ENCODE data around the gene RBKS. TPM values are rescaled to one million over a fixed set of nuclear protein-coding genes. Genes with fewer than 3 reads are reported as not detected.

The RBKS gene
- total RNA-seq, 1 experiment from 2014 or later, result 1.7 TPM

DNA sequence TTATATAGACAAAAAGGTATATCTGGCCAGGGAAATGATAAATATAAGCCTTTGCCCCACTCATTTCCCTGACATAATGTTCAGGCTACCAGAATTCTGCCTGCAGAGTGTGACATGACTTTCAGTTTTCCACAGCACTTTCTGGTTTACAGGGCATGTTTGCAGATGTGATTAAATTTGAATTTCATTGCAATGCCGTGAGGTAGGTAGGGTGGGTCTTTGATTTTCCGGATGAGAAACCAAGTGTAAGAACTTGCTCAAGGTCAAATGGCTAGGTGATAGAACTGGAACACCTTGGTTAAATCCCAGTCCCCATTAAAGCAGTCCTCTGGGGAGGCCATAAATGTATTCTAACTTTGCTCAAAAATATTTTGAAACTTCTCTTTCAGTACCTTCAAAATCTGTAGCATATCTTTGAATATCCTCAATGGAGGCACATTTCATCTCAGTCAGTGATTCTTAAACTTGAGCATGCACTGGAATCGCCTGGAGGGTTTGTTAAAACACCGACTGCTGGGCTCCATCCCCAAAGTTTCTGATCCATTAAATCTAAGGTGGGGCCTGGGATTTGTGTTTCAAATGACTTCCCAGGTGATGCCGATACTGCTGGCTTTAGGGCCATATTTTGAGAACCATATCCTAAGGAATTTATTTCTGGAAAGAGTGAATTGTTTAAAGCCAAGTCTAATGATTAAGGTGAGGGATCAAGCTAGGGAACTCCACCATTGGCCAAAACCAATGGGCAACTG is 83.7 kb downstream of the RBKS start:
- TF ChIP-seq ZBTB21 (CRISPR knock-in tag; IDR thresholded peaks at IDR 0.05; ENCODE audit: borderline replicate concordance), result no peak
- TF ChIP-seq, protein P1, sequence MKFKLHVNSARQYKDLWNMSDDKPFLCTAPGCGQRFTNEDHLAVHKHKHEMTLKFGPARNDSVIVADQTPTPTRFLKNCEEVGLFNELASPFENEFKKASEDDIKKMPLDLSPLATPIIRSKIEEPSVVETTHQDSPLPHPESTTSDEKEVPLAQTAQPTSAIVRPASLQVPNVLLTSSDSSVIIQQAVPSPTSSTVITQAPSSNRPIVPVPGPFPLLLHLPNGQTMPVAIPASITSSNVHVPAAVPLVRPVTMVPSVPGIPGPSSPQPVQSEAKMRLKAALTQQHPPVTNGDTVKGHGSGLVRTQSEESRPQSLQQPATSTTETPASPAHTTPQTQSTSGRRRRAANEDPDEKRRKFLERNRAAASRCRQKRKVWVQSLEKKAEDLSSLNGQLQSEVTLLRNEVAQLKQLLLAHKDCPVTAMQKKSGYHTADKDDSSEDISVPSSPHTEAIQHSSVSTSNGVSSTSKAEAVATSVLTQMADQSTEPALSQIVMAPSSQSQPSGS (CRISPR knock-in tag; IDR thresholded peaks at IDR 0.05; ENCODE audit: borderline replicate concordance, low read depth), result no peak
- TF ChIP-seq EMX1 (CRISPR knock-in tag; IDR thresholded peaks at IDR 0.05), result no peak
- DNase-seq (ENCODE audit: low spot score), result no peak
- Mint-ChIP-seq H3K4me1 (no peaks in the 10 kb centered on the region), H3K9me3 (no peaks in the 10 kb centered on the region), H3K36me3 (no peaks in the 10 kb centered on the region), H3K27ac (no peak overlapping the region), H3K27me3 (ENCODE audit: low read depth) (no peaks in the 10 kb centered on the region; the same call in 1 of the 2 replicates), H3K4me3 (no peak overlapping the region)
- ATAC-seq, result no peak
- POLR2A ChIA-PET, result no interaction called here
- CTCF ChIA-PET, result interaction anchor here (1.4 kb wide), 1 partner anchor 123 kb away, joined by 6 read pairs; no protein-coding TSS in a partner anchor

DNA sequence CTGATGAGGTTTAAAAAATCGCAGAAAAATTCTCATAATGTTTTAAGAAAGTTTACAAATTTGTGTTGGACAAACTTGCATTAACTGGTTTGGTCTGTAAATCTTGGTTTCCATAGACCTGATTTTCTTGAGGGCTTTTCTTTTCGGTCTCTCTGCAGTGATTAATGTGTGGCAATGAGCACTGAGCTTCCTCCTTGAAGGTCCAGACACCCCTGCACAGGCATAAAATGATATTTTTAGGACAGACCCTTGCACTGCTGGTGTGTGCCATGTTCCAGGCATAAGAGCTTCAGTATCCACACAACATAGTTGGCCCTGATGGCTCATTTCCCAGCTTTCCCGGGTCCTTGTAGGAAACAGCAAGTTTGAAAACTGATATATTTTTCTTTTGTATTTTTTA is 85.0 kb downstream of the RBKS start:
- POLR2A ChIA-PET, result no interaction called here
- Mint-ChIP-seq H3K27ac (no peak overlapping the region), H3K36me3 (no peaks in the 10 kb centered on the region), H3K9me3 (no peaks in the 10 kb centered on the region), H3K4me1 (no peaks in the 10 kb centered on the region), H3K27me3 (ENCODE audit: low read depth) (no peaks in the 10 kb centered on the region), H3K4me3 (no peak overlapping the region)
- CTCF ChIA-PET, result interaction anchor here (0.9 to 1.7 kb wide), 3 partner anchors 82 to 123 kb away, joined by 4 to 6 read pairs (median 5); no protein-coding TSS in a partner anchor
- no peak for TF ChIP-seq NFATC4 (CRISPR knock-in tag; IDR thresholded peaks at IDR 0.05)
- TF ChIP-seq FOXP1 (CRISPR knock-in tag; IDR thresholded peaks at IDR 0.05; ENCODE audit: borderline replicate concordance), result no peak
- TF ChIP-seq ZNF121 (CRISPR knock-in tag; IDR thresholded peaks at IDR 0.05), result no peak
- TF ChIP-seq ZNF396 (CRISPR knock-in tag; IDR thresholded peaks at IDR 0.05; ENCODE audit: borderline replicate concordance), result no peak
- TF ChIP-seq, protein P2, sequence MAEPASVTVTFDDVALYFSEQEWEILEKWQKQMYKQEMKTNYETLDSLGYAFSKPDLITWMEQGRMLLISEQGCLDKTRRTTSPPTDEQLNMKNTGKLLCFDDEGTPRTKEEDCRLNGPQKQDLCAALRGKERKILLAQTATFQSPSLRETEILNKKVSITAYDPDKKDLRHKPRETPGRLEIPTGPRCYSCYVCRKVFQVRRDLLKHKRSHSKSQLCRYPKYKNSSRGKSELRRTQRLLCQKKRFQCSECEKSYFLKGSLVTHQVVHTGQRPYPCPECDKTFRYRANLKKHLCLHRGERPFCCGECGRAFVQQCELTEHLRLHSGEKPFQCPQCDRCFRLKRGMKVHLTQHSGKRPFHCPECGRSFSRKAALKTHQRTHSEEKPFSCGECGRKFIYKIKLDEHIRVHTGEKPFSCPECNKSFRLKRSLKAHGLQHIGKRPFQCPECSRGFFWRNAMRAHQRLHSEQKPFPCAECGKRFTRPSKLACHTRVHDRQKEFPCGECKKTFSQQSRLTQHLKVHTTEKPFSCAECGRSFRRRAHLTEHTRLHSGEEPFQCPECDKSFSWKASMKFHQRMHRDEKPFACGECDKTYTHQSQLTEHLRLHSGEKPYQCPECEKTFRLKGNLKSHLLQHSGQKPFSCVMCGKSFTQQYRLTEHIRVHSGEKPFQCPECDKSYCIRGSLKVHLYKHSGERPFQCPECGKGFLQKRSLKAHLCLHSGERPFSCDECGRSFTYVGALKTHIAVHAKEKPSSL (CRISPR knock-in tag; conservative IDR thresholded peaks at IDR 0.05), result no peak
- TF ChIP-seq ZNF138 (CRISPR knock-in tag; conservative IDR thresholded peaks at IDR 0.05), result no peak
- no peak for TF ChIP-seq ETV6 (CRISPR knock-in tag; IDR thresholded peaks at IDR 0.05)
- no peak for TF ChIP-seq NR3C1 (CRISPR knock-in tag; conservative IDR thresholded peaks at IDR 0.05; ENCODE audit: low read depth)
- TF ChIP-seq, protein P3, sequence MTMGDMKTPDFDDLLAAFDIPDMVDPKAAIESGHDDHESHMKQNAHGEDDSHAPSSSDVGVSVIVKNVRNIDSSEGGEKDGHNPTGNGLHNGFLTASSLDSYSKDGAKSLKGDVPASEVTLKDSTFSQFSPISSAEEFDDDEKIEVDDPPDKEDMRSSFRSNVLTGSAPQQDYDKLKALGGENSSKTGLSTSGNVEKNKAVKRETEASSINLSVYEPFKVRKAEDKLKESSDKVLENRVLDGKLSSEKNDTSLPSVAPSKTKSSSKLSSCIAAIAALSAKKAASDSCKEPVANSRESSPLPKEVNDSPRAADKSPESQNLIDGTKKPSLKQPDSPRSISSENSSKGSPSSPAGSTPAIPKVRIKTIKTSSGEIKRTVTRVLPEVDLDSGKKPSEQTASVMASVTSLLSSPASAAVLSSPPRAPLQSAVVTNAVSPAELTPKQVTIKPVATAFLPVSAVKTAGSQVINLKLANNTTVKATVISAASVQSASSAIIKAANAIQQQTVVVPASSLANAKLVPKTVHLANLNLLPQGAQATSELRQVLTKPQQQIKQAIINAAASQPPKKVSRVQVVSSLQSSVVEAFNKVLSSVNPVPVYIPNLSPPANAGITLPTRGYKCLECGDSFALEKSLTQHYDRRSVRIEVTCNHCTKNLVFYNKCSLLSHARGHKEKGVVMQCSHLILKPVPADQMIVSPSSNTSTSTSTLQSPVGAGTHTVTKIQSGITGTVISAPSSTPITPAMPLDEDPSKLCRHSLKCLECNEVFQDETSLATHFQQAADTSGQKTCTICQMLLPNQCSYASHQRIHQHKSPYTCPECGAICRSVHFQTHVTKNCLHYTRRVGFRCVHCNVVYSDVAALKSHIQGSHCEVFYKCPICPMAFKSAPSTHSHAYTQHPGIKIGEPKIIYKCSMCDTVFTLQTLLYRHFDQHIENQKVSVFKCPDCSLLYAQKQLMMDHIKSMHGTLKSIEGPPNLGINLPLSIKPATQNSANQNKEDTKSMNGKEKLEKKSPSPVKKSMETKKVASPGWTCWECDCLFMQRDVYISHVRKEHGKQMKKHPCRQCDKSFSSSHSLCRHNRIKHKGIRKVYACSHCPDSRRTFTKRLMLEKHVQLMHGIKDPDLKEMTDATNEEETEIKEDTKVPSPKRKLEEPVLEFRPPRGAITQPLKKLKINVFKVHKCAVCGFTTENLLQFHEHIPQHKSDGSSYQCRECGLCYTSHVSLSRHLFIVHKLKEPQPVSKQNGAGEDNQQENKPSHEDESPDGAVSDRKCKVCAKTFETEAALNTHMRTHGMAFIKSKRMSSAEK (CRISPR knock-in tag; IDR thresholded peaks at IDR 0.05; ENCODE audit: borderline replicate concordance), result no peak
- DNase-seq (ENCODE audit: low spot score), result no peak
- no peak for ATAC-seq

DNA sequence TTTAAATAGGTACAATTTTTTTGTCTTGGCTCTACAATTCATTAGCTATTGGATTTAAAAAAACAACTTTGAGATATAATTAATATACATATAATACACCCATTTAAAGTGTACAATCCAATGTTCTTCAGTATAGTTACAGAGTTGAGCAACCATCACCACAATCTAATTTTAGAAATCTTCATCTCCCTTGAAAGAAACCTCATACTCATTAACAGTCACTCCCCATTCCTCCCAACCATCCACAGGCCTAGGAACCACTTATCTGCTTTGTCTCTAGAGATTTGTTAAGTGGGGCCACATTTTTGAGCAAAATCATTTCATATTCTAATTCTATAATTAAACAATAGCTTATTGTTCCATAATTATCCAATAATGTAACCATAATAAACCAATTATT is 86.0 kb downstream of the RBKS start:
- Mint-ChIP-seq H3K4me3 (no peak overlapping the region), H3K9me3 (no peaks in the 10 kb centered on the region), H3K4me1 (no peaks in the 10 kb centered on the region), H3K36me3 (no peaks in the 10 kb centered on the region), H3K27me3 (ENCODE audit: low read depth) (no peaks in the 10 kb centered on the region), H3K27ac (no peak overlapping the region)
- CTCF ChIA-PET, result interaction anchor here (1.7 kb wide), 1 partner anchor 81 kb away, joined by 5 read pairs; no protein-coding TSS in a partner anchor
- DNase-seq (ENCODE audit: low spot score) (no peak), ATAC-seq (no peak)
- TF ChIP-seq, protein P2 (CRISPR knock-in tag; conservative IDR thresholded peaks at IDR 0.05), result no peak
- no peak for TF ChIP-seq ZNF219 (CRISPR knock-in tag; IDR thresholded peaks at IDR 0.05; ENCODE audit: borderline replicate concordance)
- no peak for TF ChIP-seq TP53 (CRISPR knock-in tag; IDR thresholded peaks at IDR 0.05)
- no peak for TF ChIP-seq ZNF416 (CRISPR knock-in tag; IDR thresholded peaks at IDR 0.05)
- POLR2A ChIA-PET, result interaction anchor here (0.9 kb wide), 1 partner anchor 52 kb away, joined by 3 read pairs; no protein-coding TSS in a partner anchor

Measured in WTC11 (cell line).